ENCODE measurements around the gene TSTD1.

Gene TSTD1

DNA sequence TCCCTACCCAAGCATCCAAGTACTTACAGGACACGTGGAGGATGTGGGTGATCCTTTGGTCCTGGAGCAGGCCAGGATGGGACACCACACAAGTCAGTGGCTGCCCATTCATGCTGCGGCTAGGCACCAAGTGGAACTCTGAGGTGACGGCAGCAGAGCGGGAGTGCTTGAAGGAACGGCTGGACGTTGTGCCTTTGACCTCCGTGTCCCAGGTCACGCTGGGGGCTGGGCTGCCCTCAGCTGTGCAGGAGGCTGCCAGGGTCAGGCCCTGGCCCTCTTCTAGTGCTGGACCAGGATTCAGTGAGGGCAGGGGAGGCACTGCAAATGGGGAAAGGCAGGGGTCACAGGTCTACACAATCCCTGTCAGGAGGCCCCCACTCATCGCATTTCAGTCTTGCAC lies 38.7 kb upstream of the TSTD1 start:
- CTCF ChIA-PET, result no interaction called here
- DNase-seq (ENCODE audit: extremely low spot score), result no peak
- POLR2A ChIA-PET, result no interaction called here
- TF ChIP-seq SUZ12 (IDR thresholded peaks at IDR 0.05) (no peak), ZNF384 (IDR thresholded peaks at IDR 0.05) (no peak), L3MBTL2 (conservative IDR thresholded peaks at IDR 0.05) (no peak), CTBP1 (IDR thresholded peaks at IDR 0.05; ENCODE audit: borderline replicate concordance) (no peak), FOXA1 (IDR thresholded peaks at IDR 0.05) (no peak)

DNA sequence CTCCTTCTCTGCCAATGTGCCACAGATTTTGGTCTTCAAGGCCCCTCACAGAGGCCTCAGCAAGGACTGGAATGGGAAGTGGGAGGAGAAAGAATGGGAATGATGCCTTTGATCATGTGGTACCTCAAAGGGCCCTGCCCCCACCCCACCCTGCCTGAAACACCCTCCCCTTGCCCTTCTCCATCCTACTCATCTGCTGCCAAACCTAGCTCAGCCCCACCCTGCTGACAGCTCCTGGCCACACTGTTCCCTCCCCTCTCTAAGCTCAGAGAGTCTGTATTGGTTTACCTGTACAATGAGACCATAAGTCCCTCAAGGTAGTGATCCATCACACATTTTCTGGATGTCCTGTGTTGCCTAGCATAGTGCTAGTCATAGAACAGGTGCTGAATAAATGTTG lies 37.6 kb upstream of the TSTD1 start:
- ChIA-PET POLR2A (no interaction called here), CTCF (no interaction called here)
- no peak for TF ChIP-seq BHLHE40 (IDR thresholded peaks at IDR 0.05; ENCODE audit: borderline replicate concordance)
- TF ChIP-seq SUZ12 (IDR thresholded peaks at IDR 0.05), result no peak
- TF ChIP-seq FOXM1 (IDR thresholded peaks at IDR 0.05; ENCODE audit: borderline replicate concordance), result no peak
- no peak for TF ChIP-seq L3MBTL2 (conservative IDR thresholded peaks at IDR 0.05)
- TF ChIP-seq FOXK2 (IDR thresholded peaks at IDR 0.05), result no peak
- TF ChIP-seq CTBP1 (IDR thresholded peaks at IDR 0.05; ENCODE audit: borderline replicate concordance), result no peak
- TF ChIP-seq, protein P1, sequence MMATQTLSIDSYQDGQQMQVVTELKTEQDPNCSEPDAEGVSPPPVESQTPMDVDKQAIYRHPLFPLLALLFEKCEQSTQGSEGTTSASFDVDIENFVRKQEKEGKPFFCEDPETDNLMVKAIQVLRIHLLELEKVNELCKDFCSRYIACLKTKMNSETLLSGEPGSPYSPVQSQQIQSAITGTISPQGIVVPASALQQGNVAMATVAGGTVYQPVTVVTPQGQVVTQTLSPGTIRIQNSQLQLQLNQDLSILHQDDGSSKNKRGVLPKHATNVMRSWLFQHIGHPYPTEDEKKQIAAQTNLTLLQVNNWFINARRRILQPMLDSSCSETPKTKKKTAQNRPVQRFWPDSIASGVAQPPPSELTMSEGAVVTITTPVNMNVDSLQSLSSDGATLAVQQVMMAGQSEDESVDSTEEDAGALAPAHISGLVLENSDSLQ (IDR thresholded peaks at IDR 0.05), result no peak
- TF ChIP-seq FOXA1 (IDR thresholded peaks at IDR 0.05), result no peak
- TF ChIP-seq NFRKB (IDR thresholded peaks at IDR 0.05), result no peak
- no peak for TF ChIP-seq ARNT (IDR thresholded peaks at IDR 0.05)
- no peak for TF ChIP-seq ZNF384 (IDR thresholded peaks at IDR 0.05)
- no peak for DNase-seq (ENCODE audit: extremely low spot score)

DNA sequence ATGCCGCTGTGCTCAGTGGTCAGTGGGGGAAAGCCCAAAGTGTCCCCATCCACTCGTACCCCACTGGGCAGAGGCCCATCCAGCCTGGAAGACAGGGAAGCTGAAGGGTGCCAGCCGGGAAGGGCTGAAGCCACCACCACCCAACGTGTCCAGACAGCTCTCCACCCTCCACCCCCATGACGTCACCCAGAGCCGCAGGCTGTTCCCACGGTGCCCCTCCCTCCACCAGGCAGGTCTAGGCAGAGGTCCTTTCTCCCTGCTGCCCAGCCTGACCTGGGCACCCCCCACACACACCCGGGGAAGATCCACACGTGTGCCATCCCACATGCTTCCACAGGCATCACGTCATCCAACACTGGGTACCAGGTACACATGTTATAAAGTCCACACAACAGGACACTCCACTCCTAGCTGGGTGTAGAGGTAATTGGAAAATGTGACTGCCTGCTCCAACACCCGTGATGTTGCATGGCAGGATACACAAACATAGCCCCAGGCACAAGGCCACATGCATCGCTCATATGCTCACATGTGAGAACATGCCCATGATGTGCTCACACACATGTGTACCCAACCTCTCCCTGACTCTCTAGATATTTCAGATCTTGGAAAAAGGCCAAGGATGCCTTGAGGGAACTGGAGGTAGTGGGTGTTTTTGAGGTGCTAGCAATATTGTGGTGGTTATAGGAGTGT lies 36.1 kb upstream of the TSTD1 start:
- TF ChIP-seq FOXA1 (IDR thresholded peaks at IDR 0.05) (no peak), SUZ12 (IDR thresholded peaks at IDR 0.05) (no peak), FOXM1 (IDR thresholded peaks at IDR 0.05; ENCODE audit: borderline replicate concordance) (no peak), LEF1 (IDR thresholded peaks at IDR 0.05; ENCODE audit: borderline replicate concordance) (no peak), HDGF (IDR thresholded peaks at IDR 0.05; ENCODE audit: borderline replicate concordance) (no peak), ZNF384 (IDR thresholded peaks at IDR 0.05) (no peak), L3MBTL2 (conservative IDR thresholded peaks at IDR 0.05) (no peak), BHLHE40 (IDR thresholded peaks at IDR 0.05; ENCODE audit: borderline replicate concordance) (no peak), ELF4 (IDR thresholded peaks at IDR 0.05) (no peak), NFRKB (IDR thresholded peaks at IDR 0.05) (no peak), CTBP1 (IDR thresholded peaks at IDR 0.05; ENCODE audit: borderline replicate concordance) (no peak), TARDBP (IDR thresholded peaks at IDR 0.05) (no peak), FOXK2 (IDR thresholded peaks at IDR 0.05) (no peak), ARNT (IDR thresholded peaks at IDR 0.05) (no peak)
- TF ChIP-seq, protein P1 (IDR thresholded peaks at IDR 0.05), result no peak
- CTCF ChIA-PET, result no interaction called here
- POLR2A ChIA-PET, result no interaction called here
- no peak for DNase-seq (ENCODE audit: extremely low spot score)

DNA sequence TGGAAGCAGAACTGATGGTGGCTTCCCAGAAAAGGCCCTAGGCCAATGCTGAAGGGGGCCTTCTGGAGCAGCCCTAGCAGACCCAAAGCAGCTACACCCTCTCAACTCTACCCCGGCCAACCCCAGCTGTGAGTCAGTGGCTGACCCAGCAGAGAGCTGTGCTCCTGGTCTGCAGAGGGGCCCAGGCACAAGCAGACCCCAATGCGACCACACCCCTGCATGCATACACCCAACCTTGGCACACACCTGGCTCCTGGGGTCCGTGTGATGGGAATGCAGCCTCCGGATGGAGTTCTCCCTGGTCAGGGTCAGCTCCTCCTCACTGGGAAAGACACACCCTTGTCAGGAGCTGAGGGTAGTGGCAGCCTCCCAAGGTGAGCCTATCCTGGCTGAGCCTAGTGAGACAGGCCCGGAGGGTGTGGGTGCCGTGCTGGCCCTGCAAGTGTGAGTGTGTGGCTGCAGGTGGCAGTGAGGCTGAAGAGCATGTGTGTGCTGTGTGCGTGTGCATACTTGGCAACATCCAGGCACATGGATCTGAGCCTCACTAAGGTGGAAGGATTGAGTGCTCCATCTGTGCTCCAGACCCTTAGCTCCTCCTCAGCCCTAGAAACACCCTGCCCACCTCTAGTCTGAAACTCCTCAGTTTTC lies 34.8 kb upstream of the TSTD1 start:
- POLR2A ChIA-PET, result interaction anchor here (0.8 kb wide), 1 partner anchor 12 kb away, joined by 3 read pairs; no protein-coding TSS in a partner anchor
- CTCF ChIA-PET, result no interaction called here
- no peak for DNase-seq (ENCODE audit: extremely low spot score)

DNA sequence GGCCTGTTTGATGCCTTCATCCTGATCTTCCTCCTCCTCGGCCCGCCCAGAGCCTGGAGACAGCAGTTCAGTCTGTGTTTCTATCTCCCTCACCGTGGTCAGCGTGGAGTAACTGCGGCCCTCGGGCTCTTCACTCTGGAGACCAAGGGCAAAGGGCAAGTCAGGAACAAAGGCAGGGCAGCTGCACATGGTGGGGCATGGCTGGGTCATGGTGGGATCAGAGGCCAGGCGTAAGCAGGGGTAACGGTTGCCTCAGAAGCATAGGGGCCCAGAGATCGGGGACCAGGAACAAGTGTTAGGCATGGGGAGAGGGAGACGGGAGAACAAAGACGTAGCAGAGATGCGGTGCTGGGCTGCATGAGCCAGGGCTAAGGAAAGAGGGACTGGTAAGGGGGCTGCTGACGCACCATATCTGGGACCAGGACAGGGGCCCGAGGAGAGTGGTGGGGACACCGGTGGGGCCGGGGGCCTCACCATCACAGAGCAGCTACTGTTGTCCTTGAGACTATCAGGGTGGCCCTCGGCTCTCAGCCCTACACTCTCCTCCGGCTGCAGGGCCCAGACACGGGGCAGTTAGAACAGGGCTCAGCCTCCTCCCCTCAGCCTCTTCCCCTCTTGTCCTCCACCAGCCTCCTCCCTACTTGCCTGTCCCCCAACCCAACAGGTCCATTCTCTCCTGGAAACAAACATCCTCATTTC lies 34.1 kb upstream of the TSTD1 start:
- ChIA-PET CTCF (no interaction called here), POLR2A (interaction anchor here (0.8 kb wide), 1 partner anchor 12 kb away, joined by 3 read pairs; no protein-coding TSS in a partner anchor)
- TF ChIP-seq HDGF (IDR thresholded peaks at IDR 0.05; ENCODE audit: borderline replicate concordance) (no peak), L3MBTL2 (conservative IDR thresholded peaks at IDR 0.05) (no peak), FOXM1 (IDR thresholded peaks at IDR 0.05; ENCODE audit: borderline replicate concordance) (no peak), NFRKB (IDR thresholded peaks at IDR 0.05) (no peak), TARDBP (IDR thresholded peaks at IDR 0.05) (no peak), LEF1 (IDR thresholded peaks at IDR 0.05; ENCODE audit: borderline replicate concordance) (no peak), ZNF384 (IDR thresholded peaks at IDR 0.05) (no peak), SP1 (IDR thresholded peaks at IDR 0.05) (no peak), SUZ12 (IDR thresholded peaks at IDR 0.05) (no peak), FOXK2 (IDR thresholded peaks at IDR 0.05) (no peak), CTBP1 (IDR thresholded peaks at IDR 0.05; ENCODE audit: borderline replicate concordance) (no peak), BHLHE40 (IDR thresholded peaks at IDR 0.05; ENCODE audit: borderline replicate concordance) (no peak), ARNT (IDR thresholded peaks at IDR 0.05) (no peak), FOXA1 (IDR thresholded peaks at IDR 0.05) (no peak), ELF4 (IDR thresholded peaks at IDR 0.05) (no peak)
- TF ChIP-seq, protein P1 (IDR thresholded peaks at IDR 0.05), result no peak
- DNase-seq (ENCODE audit: extremely low spot score), result no peak

More for the DNA sequence above, 34.8 kb upstream of the TSTD1 start:
- TF ChIP-seq CTBP1 (IDR thresholded peaks at IDR 0.05; ENCODE audit: borderline replicate concordance), result no peak
- TF ChIP-seq FOXM1 (IDR thresholded peaks at IDR 0.05; ENCODE audit: borderline replicate concordance), result no peak
- TF ChIP-seq HDGF (IDR thresholded peaks at IDR 0.05; ENCODE audit: borderline replicate concordance), result no peak
- TF ChIP-seq BHLHE40 (IDR thresholded peaks at IDR 0.05; ENCODE audit: borderline replicate concordance), result no peak
- no peak for TF ChIP-seq SP1 (IDR thresholded peaks at IDR 0.05)
- no peak for TF ChIP-seq ELF4 (IDR thresholded peaks at IDR 0.05)
- TF ChIP-seq LEF1 (IDR thresholded peaks at IDR 0.05; ENCODE audit: borderline replicate concordance), result no peak
- TF ChIP-seq L3MBTL2 (conservative IDR thresholded peaks at IDR 0.05), result no peak
- TF ChIP-seq NFRKB (IDR thresholded peaks at IDR 0.05), result no peak
- no peak for TF ChIP-seq ARNT (IDR thresholded peaks at IDR 0.05)
- no peak for TF ChIP-seq FOXA1 (IDR thresholded peaks at IDR 0.05)
- TF ChIP-seq FOXK2 (IDR thresholded peaks at IDR 0.05), result no peak

Data from HEK293T (cell line).